Smooth muscle cell of the brain vasculature (primary cell): ENCODE data around the gene PPM1H.

Source experiments
- DNase-seq: peaks from one replicate; pipeline ENCODE4 v3.0.0-alpha.2; 2012; ENCODE audit warnings: low read depth, low spot score

PPM1H gene

GRCh38 chr12:62653740-62654139 is 281.2 kb downstream of the PPM1H start:
- no peak for DNase-seq

GRCh38 chr12:62653304-62653703 is 281.6 kb downstream of the PPM1H start:
- DNase-seq = no peak

GRCh38 chr12:62651138-62651537 is 283.8 kb downstream of the PPM1H start:
- DNase-seq = no peak

- no peak for DNase-seq
Observed at GRCh38 chr12:62649412-62650138, 285.4 kb downstream of the PPM1H start.

GRCh38 chr12:62647586-62647985 is 287.4 kb downstream of the PPM1H start:
- DNase-seq = no peak

GRCh38 chr12:62646566-62646965 is 288.4 kb downstream of the PPM1H start:
- no peak for DNase-seq

- no peak for DNase-seq
Observed at GRCh38 chr12:62643486-62643885, 291.5 kb downstream of the PPM1H start.

- no peak for DNase-seq
Observed at GRCh38 chr12:62642486-62642885, 292.5 kb downstream of the PPM1H start.

- DNase-seq = no peak
Observed at GRCh38 chr12:62640910-62641448, 294.0 kb downstream of the PPM1H start.

GRCh38 chr12:62637679-62638078 is 297.3 kb downstream of the PPM1H start:
- DNase-seq = no peak

- no peak for DNase-seq
Observed at GRCh38 chr12:62635649-62636048, 299.3 kb downstream of the PPM1H start.

- DNase-seq = no peak
Observed at GRCh38 chr12:62632411-62632918, 302.5 kb downstream of the PPM1H start.

GRCh38 chr12:62631471-62632410 is 303.2 kb downstream of the PPM1H start:
- no peak for DNase-seq

GRCh38 chr12:62629971-62630739 is 304.8 kb downstream of the PPM1H start:
- no peak for DNase-seq

GRCh38 chr12:62629413-62629812 is 305.5 kb downstream of the PPM1H start:
- DNase-seq = no peak

- DNase-seq = no peak
Observed at GRCh38 chr12:62627181-62627580, 307.8 kb downstream of the PPM1H start.

GRCh38 chr12:62625228-62625627 is 309.7 kb downstream of the PPM1H start:
- DNase-seq = no peak

GRCh38 chr12:62622177-62622576 is 312.8 kb downstream of the PPM1H start:
- DNase-seq = no peak

- no peak for DNase-seq
Observed at GRCh38 chr12:62621101-62621638, 313.8 kb downstream of the PPM1H start.

GRCh38 chr12:62618930-62619329 is 316.0 kb downstream of the PPM1H start:
- DNase-seq = no peak

- DNase-seq = no peak
Observed at GRCh38 chr12:62618319-62618718, 316.6 kb downstream of the PPM1H start.
